ENCODE results near the gene RAB28. TPM values are rescaled to one million over a fixed set of nuclear protein-coding genes. Genes with fewer than 3 reads are reported as not detected.
"Not testable (repeated sequence)": the region's sequence is repeated elsewhere in the genome, so short reads cannot be mapped to it uniquely, and the experiment has no call there.

Gene RAB28
- polyA plus RNA-seq, 1 donor, result 16.7 TPM

DNA sequence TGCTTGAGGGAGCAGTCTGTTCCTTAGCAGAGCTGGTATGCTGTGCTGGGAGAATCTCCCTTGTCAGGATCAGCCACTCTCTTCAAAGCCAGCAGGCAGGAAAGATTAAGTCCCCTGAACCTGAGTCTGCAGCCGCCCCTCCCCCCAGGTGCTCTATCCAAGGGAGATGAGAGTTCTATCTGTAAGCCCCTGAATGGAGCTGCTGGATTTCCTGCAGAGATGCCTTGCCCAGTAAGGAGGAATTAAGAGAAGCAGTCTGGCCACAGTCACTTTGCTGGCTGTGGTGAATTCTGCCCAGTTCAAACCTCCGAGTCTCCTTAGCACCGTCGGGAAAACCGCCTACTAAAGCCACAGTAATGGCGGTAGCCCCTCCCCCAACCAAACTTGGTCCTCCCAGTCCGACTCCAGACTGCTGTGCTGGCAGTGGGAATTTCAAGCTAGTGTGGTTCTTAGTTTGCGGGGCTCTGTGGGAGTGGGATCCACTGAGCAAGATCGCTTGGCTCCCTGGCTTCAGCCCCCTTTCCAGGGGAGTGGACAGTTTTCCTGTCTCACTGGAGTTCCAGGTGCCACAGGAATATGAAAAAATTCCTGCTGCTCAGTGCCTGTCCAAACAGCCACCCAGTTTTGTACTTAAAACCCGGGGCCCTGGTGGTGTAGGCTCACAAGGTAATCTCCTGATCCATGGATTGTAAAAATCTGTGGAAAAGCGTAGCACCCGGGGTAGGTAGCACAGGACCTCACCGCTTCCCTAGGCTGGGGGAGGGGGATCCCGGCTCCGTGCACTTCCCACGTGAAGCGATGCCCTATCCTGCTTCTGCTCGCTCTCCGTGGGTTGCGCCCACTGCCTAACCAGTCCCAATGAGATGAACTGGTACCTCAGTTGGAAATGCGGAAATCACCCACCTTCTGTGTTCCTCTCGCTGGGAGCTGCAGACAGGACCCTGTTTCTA lies 38.0 kb downstream of the RAB28 start:
- DNase-seq, result no peak

DNA sequence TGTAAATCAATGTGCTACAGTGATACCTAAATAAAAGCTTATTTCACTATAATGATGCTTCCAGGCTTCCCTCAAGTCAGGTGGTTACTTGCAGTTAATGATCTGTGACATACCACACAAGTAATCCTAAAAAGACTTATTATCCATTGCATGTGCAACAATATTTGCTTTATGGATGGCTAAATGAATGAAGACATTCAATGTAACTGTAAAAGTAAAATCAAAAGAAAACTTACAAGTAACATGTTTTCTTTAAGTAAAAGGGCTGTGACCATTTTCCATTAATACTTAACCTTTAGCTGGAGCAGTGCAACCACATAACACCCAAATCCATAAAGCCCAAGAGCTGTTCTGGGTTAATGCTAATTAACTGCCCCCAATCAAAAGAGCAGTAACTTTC lies 42.6 kb downstream of the RAB28 start:
- DNase-seq, result no peak

GRCh38 chr4:13436962-13437361 lies 47.2 kb downstream of the RAB28 start:
- no peak for DNase-seq

- no peak for DNase-seq
These were observed 51.7 kb downstream of the RAB28 start for GRCh38 chr4:13432453-13432852.

GRCh38 chr4:13430834-13431568 lies 53.1 kb downstream of the RAB28 start:
- DNase-seq, result no peak

GRCh38 chr4:13427599-13428325 lies 56.4 kb downstream of the RAB28 start:
- DNase-seq, result no peak

GRCh38 chr4:13415068-13415785 lies 68.9 kb downstream of the RAB28 start:
- DNase-seq, result no peak

DNA sequence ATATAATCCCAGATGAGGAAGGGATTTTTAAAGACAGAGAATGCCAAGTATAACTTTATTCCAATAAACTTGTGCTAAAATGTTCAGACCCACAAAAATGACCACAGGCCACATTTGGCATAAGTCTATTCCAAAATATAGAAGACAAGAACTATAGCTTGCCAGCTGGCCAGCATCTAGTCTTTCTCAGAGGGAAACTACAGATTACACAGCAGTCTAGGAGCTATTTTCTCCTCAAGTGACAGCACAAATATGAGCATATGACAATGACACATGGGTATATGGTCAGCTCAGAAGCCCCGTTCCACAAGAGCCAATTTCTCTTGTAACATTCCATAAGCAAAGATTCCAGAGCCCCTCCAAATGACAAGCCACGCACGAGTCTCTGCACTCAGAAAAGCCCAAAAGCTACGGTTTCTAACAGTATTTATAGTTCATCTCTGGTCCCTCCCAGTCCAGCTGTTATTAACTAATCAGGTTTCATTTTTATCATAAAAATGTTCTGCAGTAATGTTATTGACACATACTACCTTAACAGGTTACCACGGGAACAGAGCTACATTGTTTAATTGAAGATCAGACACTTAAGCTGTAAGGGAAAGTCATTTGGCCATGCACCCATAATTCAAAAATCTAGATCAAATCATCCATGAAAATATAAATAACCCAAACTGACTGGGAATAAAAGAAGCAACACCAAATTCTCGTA lies 70.3 kb downstream of the RAB28 start:
- peak; percentile 18 for DNase-seq

DNA sequence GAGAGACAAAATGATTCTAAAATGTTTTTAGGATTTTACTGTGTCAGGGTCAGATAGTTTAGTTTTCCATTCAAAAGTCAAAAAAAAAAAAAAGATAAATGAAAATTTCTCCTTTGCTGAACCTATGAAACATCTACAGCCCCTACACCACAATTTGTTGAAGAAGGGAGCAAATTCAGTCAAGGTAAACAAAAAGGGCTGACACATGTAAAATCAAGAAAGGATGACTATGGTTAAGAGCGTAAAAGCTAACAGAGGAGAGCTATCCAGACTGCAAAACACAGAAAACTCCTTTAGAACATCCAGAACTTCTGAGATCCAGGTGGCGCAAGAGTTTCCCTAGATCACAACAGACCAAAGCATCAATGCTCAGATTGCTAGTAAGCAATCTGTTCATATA lies 72.2 kb downstream of the RAB28 start:
- DNase-seq, result no peak

DNA sequence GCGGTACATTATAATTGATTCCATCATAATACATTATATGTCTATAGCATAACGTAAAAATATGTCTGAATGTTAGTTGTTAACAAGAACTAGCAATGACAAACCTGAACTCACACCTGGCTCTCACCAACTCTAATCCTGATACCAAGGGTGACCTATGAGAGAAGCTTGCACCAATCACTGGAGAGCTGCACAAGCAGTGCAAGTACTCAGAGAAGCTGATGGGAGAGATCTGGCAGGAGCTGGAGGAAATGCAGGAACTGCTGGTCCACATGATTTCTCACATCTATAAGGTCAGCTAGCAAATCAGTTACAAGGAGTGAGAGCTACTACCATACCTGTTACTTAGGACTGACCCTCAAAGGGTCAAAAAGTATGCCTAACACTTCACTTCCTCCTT lies 74.8 kb downstream of the RAB28 start:
- no peak for DNase-seq

DNA sequence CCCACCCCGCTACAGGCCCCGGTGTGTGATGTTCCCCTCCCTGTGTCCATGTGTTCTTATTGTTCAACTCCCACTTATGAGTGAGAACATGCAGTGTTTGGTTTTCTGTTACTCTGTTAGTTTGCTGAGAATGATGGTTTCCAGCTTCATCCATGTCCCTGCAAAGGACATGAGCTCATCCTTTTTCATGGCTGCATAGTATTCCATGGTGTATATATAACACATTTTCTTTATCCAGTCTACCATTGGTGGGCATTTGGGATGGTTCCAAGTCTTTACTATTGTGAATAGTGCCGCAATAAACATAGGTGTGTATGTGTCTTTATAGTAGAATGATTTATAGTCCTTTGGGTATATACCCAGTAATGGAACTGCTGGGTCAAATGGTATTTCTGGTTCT lies 78.0 kb downstream of the RAB28 start:
- DNase-seq, result not testable (repeated sequence)

DNA sequence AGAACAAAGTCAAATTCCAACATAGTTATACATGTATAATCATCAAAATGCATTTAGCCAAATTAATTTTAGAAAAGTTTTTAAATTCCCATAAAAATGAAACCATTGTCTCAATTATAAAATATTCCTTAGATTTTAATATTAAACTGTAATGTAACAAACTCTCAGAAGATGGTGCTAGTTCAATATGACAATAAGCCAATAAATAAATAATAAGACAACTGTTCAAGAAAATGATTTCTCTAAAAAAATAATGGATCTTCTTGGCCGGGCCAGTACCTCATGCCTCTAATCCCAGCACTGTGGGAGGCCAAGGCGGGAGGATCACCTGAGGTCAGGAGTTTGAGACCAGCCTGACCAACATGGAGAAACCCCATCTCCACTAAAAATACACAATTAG lies 80.3 kb downstream of the RAB28 start:
- DNase-seq, result no peak

- no peak for DNase-seq
These were observed 80.8 kb downstream of the RAB28 start for GRCh38 chr4:13403326-13403725.

DNA sequence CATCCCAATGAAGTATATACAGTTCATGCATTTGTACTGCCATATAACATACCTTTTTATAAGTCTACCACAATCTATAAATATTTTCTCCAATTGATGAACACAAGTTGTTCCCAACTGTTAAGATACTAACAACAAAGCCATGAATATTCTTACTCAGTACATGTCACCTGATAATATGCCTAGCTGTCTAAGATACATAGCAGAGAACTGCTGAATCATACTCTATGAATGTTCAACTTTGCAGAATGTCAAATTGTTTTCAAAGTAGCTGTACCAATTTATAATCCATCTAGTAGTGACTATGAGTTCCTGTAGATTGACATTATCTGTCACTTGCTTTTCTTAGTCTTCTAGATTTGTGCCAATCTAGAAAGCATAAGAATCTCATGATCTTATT lies 84.9 kb downstream of the RAB28 start:
- no peak for DNase-seq

DNA sequence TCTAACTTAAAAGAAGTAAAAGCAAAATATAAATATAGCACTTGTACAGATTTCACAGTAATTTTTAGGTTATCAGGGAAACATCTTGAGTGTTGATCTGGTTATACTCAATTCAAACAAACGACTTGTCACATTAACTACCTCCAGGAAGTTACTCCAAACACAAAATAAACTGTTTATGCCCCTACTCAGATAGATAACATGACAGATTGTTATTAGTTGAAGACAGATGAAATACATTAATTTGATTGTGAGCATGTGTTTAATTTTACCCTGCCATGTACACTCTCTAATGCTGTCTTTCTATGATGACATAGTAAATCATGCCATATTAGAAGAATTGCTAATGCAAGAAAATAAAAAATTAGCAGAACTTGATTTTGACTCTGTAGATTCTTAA lies 88.0 kb downstream of the RAB28 start:
- DNase-seq, result no peak

DNA sequence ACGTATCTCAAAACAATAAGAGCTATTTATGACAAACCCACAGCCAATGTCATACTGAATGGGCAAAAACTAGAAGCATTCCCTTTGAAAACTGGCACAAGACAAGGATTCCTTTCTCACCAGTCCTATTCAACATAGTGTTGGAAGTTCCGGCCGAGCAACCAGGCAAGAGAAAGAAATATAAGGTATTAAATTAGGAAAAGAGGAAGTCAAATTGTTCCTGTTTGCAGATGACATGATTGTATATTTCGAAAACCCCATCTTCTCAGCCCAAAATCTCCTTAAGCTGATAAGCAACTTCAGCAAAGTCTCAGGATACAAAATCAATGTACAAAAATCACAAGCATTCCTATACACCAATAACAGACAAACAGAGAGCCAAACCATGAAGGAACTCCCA lies 94.2 kb downstream of the RAB28 start:
- DNase-seq, result not testable (repeated sequence)

DNA sequence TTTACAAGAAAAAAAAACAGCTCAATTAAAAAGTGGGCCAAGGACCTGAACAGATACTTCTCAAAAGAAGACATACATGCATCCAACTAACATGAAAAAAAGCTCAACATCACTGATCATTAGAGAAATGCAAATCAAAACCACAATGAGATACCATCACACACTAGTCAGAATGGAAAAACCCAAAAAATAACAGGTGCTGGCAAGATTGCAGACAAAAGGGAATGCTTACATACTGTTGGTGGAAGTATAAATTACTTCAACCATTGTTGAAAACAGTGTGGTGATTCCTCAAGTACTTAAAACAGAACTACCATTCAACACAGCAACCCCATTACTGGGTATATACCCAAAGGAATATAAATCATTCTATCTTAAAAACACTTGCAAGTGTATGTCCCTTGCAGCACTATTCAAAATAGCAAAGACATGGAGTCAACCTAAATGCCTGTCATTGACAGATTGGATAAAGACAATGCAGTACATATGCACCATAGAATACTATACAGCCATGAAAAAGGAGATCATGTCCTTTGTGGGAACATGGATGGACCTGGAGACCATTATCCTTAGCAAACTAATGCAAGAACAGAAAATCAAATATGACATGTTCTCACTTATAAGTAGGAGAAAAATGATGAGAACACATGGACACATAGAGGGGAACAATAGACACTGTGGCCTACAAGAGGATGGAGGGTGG lies 97.6 kb downstream of the RAB28 start:
- DNase-seq, result no peak

- no peak for DNase-seq
These were observed 100.1 kb downstream of the RAB28 start for GRCh38 chr4:13384055-13384454.

DNA sequence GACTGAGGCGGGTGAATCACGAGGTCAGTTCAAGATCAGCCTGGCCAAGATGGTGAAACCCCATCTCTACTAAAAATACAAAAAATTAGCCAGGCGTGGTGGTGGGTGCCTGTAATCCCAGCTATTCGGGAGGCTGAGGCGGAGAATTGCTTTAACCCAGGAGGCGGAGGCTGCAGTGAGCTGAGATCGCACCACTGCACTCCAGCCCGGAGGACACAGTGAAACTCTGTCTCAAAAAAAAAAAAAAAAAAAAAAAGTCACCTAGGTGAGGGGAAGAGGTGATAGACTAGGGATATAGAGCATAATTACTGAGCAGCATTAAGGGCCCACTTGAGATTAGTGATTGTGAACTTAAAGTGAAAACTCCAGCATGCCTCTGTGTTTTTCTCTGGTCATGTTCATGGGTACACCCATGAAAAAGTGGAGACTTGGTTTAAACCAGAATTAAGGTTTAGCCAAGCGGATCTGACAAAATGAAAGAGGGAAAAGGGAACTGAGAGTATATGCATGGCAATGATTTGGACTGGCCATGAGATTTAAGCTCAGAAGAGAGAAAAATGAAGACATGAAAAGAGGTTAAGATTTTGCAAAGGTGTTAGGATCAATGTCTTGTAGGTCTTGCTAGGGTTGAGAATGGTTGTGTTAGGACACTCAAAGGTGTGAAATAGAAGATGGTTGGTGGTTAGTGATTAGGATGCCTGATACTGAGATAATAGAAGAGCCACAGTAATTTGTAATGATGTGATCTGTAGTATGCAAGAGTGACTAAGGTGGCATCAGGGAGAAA lies 105.0 kb downstream of the RAB28 start:
- no peak for DNase-seq

DNA sequence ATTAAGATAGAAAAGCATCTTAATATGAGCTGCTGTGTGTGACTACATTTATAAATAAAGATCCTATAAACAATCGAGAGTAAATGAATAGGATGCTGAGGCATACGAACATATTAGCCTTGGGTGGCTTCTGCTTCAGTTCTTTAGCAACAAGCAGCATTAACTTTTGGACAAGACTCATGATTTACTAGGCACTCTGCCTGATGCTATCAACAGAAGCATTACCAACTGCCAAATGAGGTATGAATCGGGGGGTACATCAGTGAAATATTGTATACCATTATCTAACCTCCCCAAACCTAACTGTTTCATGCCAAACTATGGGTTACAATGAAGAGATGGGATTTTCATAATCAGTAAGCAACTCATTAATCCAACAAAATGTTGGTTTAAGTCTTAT lies 113.1 kb downstream of the RAB28 start:
- no peak for DNase-seq

All from hindlimb muscle (tissue), 1 donor.